ENCODE data around the gene SREBF2. TPM values are rescaled to one million over a fixed set of nuclear protein-coding genes. Genes with fewer than 3 reads are reported as not detected.

The SREBF2 gene
- total RNA-seq, 1 donor from 2014 or later: 119 TPM

DNA sequence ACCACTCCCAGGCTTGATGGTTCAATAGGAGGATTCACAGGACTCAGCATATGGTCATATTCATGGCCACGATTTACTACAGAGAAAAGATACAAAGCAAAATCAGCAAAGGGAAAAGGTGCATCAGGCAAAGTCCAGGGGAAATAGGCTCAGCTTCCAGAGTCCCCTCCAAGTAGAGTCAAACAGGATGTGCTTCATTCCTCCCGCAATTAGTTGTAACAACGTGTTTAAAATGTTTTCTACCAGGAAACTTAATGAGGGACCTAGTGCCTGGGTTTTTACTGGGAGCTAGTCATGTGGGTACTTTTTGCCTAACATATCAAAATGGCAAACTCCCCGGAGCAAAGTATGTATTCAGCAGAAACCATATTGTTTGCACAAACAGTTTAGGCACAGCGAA lies 14.9 kb upstream of the SREBF2 start:
- DNase-seq (ENCODE audit: extremely low spot score, unreplicated experiment): no peak
- H3K4me1 Mint-ChIP-seq (ENCODE audit: unreplicated experiment): peaks cover 10% of the 10 kb centered on the region
- no peak overlapping the region for H3K27ac Mint-ChIP-seq (ENCODE audit: unreplicated experiment)
- no peaks in the 10 kb centered on the region for H3K9me3 Mint-ChIP-seq (ENCODE audit: unreplicated experiment)
- no peak overlapping the region for H3K4me3 Mint-ChIP-seq (ENCODE audit: unreplicated experiment)
- no peak for TF ChIP-seq CTCF (IDR thresholded peaks at IDR 0.05)
- no peaks in the 10 kb centered on the region for H3K27me3 Mint-ChIP-seq (ENCODE audit: unreplicated experiment)
- peaks cover 4% of the 10 kb centered on the region for H3K36me3 Mint-ChIP-seq (ENCODE audit: unreplicated experiment)

DNA sequence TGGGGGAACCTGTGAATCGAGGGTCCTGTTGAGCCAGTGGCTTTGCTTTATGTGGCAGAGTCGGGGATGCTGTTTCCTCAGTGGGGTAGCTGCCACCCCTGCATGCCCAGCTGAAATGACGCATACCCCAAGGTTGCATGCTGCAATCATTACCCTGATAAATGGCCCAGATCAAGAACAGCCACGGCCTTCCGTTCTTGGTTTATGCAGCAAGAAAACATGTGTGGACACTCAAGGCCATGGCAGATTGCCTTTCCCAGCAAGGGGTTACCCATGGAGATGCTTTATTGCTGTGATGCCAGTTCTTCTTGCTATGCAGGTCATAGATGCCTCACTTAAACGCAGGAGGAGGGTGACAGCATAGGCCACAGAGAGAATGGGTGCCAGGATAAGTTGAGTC lies 14.3 kb upstream of the SREBF2 start:
- Mint-ChIP-seq H3K4me3 (ENCODE audit: unreplicated experiment) (no peak overlapping the region), H3K27me3 (ENCODE audit: unreplicated experiment) (no peaks in the 10 kb centered on the region), H3K4me1 (ENCODE audit: unreplicated experiment) (peaks cover 13% of the 10 kb centered on the region), H3K9me3 (ENCODE audit: unreplicated experiment) (no peaks in the 10 kb centered on the region), H3K36me3 (ENCODE audit: unreplicated experiment) (peaks cover 2% of the 10 kb centered on the region), H3K27ac (ENCODE audit: unreplicated experiment) (no peak overlapping the region)
- TF ChIP-seq CTCF (IDR thresholded peaks at IDR 0.05): no peak
- no peak for DNase-seq (ENCODE audit: extremely low spot score, unreplicated experiment)

DNA sequence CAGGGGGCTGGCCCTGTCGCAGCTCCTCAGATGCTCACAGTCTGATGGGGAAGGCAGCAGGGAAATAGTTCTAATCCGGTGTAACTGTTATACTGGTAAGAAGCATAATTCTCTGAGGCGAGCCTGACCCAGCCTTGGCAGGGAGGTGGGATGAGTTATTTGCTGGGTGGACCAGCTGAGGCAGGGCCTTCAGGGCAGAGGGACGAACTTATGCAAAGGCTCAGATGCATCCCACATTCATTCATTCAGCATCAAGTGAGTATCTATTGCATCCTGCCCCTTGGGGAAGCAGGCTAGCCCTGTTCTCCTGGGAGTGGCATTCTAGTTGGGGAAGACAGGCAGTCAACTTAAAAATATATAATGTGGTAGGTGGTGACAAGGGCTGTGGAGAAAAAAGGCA lies 13.6 kb upstream of the SREBF2 start:
- peaks cover 2% of the 10 kb centered on the region for H3K36me3 Mint-ChIP-seq (ENCODE audit: unreplicated experiment)
- peaks cover 20% of the 10 kb centered on the region for H3K4me1 Mint-ChIP-seq (ENCODE audit: unreplicated experiment)
- no peaks in the 10 kb centered on the region for H3K9me3 Mint-ChIP-seq (ENCODE audit: unreplicated experiment)
- no peak overlapping the region for H3K4me3 Mint-ChIP-seq (ENCODE audit: unreplicated experiment)
- H3K27ac Mint-ChIP-seq (ENCODE audit: unreplicated experiment): no peak overlapping the region
- no peak for DNase-seq (ENCODE audit: extremely low spot score, unreplicated experiment)
- TF ChIP-seq CTCF (IDR thresholded peaks at IDR 0.05): no peak
- H3K27me3 Mint-ChIP-seq (ENCODE audit: unreplicated experiment): no peaks in the 10 kb centered on the region

- no peak for DNase-seq (ENCODE audit: extremely low spot score, unreplicated experiment)
- no peak for TF ChIP-seq CTCF (IDR thresholded peaks at IDR 0.05)
- H3K4me3 Mint-ChIP-seq (ENCODE audit: unreplicated experiment): no peak overlapping the region
- H3K4me1 Mint-ChIP-seq (ENCODE audit: unreplicated experiment): peaks cover 28% of the 10 kb centered on the region
- no peaks in the 10 kb centered on the region for H3K27me3 Mint-ChIP-seq (ENCODE audit: unreplicated experiment)
- H3K36me3 Mint-ChIP-seq (ENCODE audit: unreplicated experiment): peaks cover 2% of the 10 kb centered on the region
- no peaks in the 10 kb centered on the region for H3K9me3 Mint-ChIP-seq (ENCODE audit: unreplicated experiment)
- no peak overlapping the region for H3K27ac Mint-ChIP-seq (ENCODE audit: unreplicated experiment)
Observed at GRCh38 chr22:41820447-41820846, 12.5 kb upstream of the SREBF2 start.

GRCh38 chr22:41821471-41822316 lies 11.2 kb upstream of the SREBF2 start:
- DNase-seq (ENCODE audit: extremely low spot score, unreplicated experiment): no peak
- no peak overlapping the region for H3K4me3 Mint-ChIP-seq (ENCODE audit: unreplicated experiment)
- H3K36me3 Mint-ChIP-seq (ENCODE audit: unreplicated experiment): peaks cover 4% of the 10 kb centered on the region
- H3K4me1 Mint-ChIP-seq (ENCODE audit: unreplicated experiment): peaks cover 41% of the 10 kb centered on the region
- no peak for TF ChIP-seq CTCF (IDR thresholded peaks at IDR 0.05)
- H3K27ac Mint-ChIP-seq (ENCODE audit: unreplicated experiment): no peak overlapping the region
- no peaks in the 10 kb centered on the region for H3K9me3 Mint-ChIP-seq (ENCODE audit: unreplicated experiment)
- H3K27me3 Mint-ChIP-seq (ENCODE audit: unreplicated experiment): no peaks in the 10 kb centered on the region
